Coronary artery (tissue), 2 donors: Measurements from ENCODE around the gene STT3B.
"Not testable (repeated sequence)": the region's sequence is repeated elsewhere in the genome, so short reads cannot be mapped to it uniquely, and the experiment has no call there.

Source experiments
- DNase-seq: peaks from one replicate; pipeline ENCODE4 v3.0.0-alpha.2; 2017; ENCODE audit warnings: low spot score
- H3K27ac ChIP-seq, 2 donors: fragments of 200-600 bp; sonication (generic); one replicate each; pipeline ENCODE4 v1.5.1; 2016 to 2019
- H3K4me3 ChIP-seq: fragments of 200-600 bp; sonication (generic); 2 replicates; pipeline ENCODE4 v1.5.1; 2016; ENCODE audit warnings: mild to moderate bottlenecking, moderate library complexity
- CTCF ChIP-seq: fragments of 200-600 bp; sonication (generic); IDR thresholded peaks from one replicate; pipeline ENCODE4 v1.5.1; 2019; ENCODE audit warnings: antibody characterized with exemption

Gene STT3B

GRCh38 chr3:31589228-31589627, 56.5 kb downstream of the STT3B start:
- no peak overlapping the region for H3K27ac ChIP-seq
- DNase-seq = no peak
- no peak overlapping the region for H3K4me3 ChIP-seq
- TF ChIP-seq CTCF = no peak

- H3K27ac ChIP-seq = no peak overlapping the region
- no peak for TF ChIP-seq CTCF
- no peak for DNase-seq
- H3K4me3 ChIP-seq = no peak overlapping the region
Measured at GRCh38 chr3:31590650-31591049, 57.9 kb downstream of the STT3B start.

- H3K4me3 ChIP-seq = no peak overlapping the region
- TF ChIP-seq CTCF = no peak
- DNase-seq = no peak
- H3K27ac ChIP-seq = no peak overlapping the region
Measured at GRCh38 chr3:31592764-31593163, 60.0 kb downstream of the STT3B start.

- Histone ChIP-seq H3K27ac (no peak overlapping the region), H3K4me3 (no peak overlapping the region)
- TF ChIP-seq CTCF = no peak
- no peak for DNase-seq
Measured at GRCh38 chr3:31596176-31596575, 63.5 kb downstream of the STT3B start.

GRCh38 chr3:31600431-31600830, 67.7 kb downstream of the STT3B start:
- H3K4me3 ChIP-seq = no peak overlapping the region
- no peak for DNase-seq
- H3K27ac ChIP-seq = no peak overlapping the region
- TF ChIP-seq CTCF = no peak

- not testable (repeated sequence) for H3K4me3 ChIP-seq, H3K27ac ChIP-seq, DNase-seq
Measured at GRCh38 chr3:31605333-31605732, 72.6 kb downstream of the STT3B start.

GRCh38 chr3:31606453-31606852, 73.7 kb downstream of the STT3B start:
- Histone ChIP-seq H3K4me3 (no peak overlapping the region), H3K27ac (no peak overlapping the region)
- no peak for TF ChIP-seq CTCF
- DNase-seq = no peak

GRCh38 chr3:31610700-31611275, 78.1 kb downstream of the STT3B start:
- no peak overlapping the region for H3K27ac ChIP-seq

More at GRCh38 chr3:31610700-31611275, 78.1 kb downstream of the STT3B start:
- DNase-seq = no peak
- TF ChIP-seq CTCF = peak; percentile 19
- H3K4me3 ChIP-seq = no peak overlapping the region
